Ovary (tissue), 9 donors: ENCODE results near the gene MCRIP1. TPM values are rescaled to one million over a fixed set of nuclear protein-coding genes. Genes with fewer than 3 reads are reported as not detected.

Source experiments
- DNase-seq, 5 donors: peaks; one replicate each; pipeline ENCODE4 v3.0.0-alpha.2; 2019 to 2020
- H3K27ac ChIP-seq, 2 donors: fragments of 200-600 bp; one replicate each; pipeline versions ENCODE4 v1.5.1 to v1.8.0; 2019 to 2022
- H3K27me3 ChIP-seq: fragments of 200-600 bp; one replicate; pipeline ENCODE4 v1.8.0; 2022
- H3K36me3 ChIP-seq: fragments of 200-600 bp; sonication (generic); one replicate; pipeline ENCODE4 v1.5.1; 2019
- H3K4me1 ChIP-seq: one replicate; pipeline ENCODE4 v1.8.1; 2013; ENCODE audit warnings: mild to moderate bottlenecking, moderate library complexity; ENCODE audit not compliant: insufficient read depth
- H3K4me3 ChIP-seq: fragments of 200-600 bp; sonication (generic); one replicate; pipeline ENCODE4 v1.5.1; 2017
- H3K9me3 ChIP-seq, 2 donors: fragments of 200-600 bp in 1 of 2; sonication (generic) in 1 of 2; one replicate each; pipeline versions ENCODE4 v1.5.1 to v1.8.1; 2013 to 2019; ENCODE audit warnings: mild to moderate bottlenecking in 1 of 2, moderate library complexity in 1 of 2
- CTCF ChIP-seq, 3 donors: fragments of 450-650 bp in 2 of 3; fragments of 200-600 bp in 1 of 3; IDR thresholded peaks; one replicate each; pipeline versions ENCODE4 v1.5.1 to v1.8.0; 2016 to 2022; ENCODE audit warnings: antibody characterized with exemption in 3 of 3, mild to moderate bottlenecking in 1 of 3
- EP300 ChIP-seq: sonication (generic); formaldehyde crosslinking; IDR thresholded peaks from one replicate; pipeline ENCODE4 v1.6.1; 2017; ENCODE audit warnings: antibody characterized with exemption
- POLR2A ChIP-seq: fragments of 450-650 bp; IDR thresholded peaks from one replicate; pipeline ENCODE4 v1.6.1; 2017; ENCODE audit warnings: antibody characterized with exemption, mild to moderate bottlenecking, moderate library complexity
- WGBS, 3 donors: extraction: QIAGEN DNeasy Blood & Tissue Kit in 1 of 3; methylation state at CpG; one replicate each; pipeline versions ENCODE4 v1.1.5 to v1.1.7; 2013 to 2017; 5-methylcytosine and 5-hydroxymethylcytosine counted together
- intact Hi-C, 4 donors: fragments of 100-400 bp; cut with DNase I; formaldehyde crosslinking; loops; one replicate each; pipeline versions ENCODE4 v1.11.0 to v1.15.1; 2022 to 2023
- polyA plus RNA-seq, 2 donors: library from polyadenylated mRNA; stranded (reverse); fragments of 200-250 nt in 1 of 2; fragments of 350-450 nt in 1 of 2; fragmentation: Illumina TruSeq in 1 of 2; extraction: RNeasy Lipid Tissue Mini Kit (QIAGEN cat#74804) in 1 of 2; gene quantifications; one replicate each; pipeline ENCODE4 v1.2.3, GENCODE V29; 2013 to 2014
- total RNA-seq, 7 donors: library from RNA; depleted of rRNA in 2 of 7; stranded (reverse); fragments of >200 nt in 2 of 7; fragmentation: NEBNext Ultra II Directional in 3 of 7; extraction: Animal tissue kit (Norgen Biotek cat#: 25700) in 3 of 7; gene quantifications; one replicate each; pipeline versions ENCODE4 v1.1.0 to v1.2.4, GENCODE V29; 2016 to 2023
- donor health status: DM: no; HTN: no; CAD: no; lungs with moderate emphysema.
- donor health status: DM: no; HTN: no; CAD: no.
- donor health status: Bipolar disorder and iron deficiency.
- donor health status: DM: yes; HTN: yes; CAD: no.
- donor health status: DM: no; HTN: no; CAD: no.
- donor health status: DM: yes; HTN: yes; CAD: no.

The MCRIP1 gene
- total and polyA plus RNA-seq, 9 donors, result 0.30 to 135 (median 97.0) TPM

- no peak for DNase-seq
- WGBS, 3 donors, result 90 to 94% (median 93%) methylated on average over 16 of the region's 16 CpGs
- Histone ChIP-seq H3K36me3 (no peaks in the 10 kb centered on the region), H3K9me3 (no peaks in the 10 kb centered on the region), H3K4me1 (no peaks in the 10 kb centered on the region), H3K4me3 (no peak overlapping the region), H3K27me3 (no peaks in the 10 kb centered on the region), H3K27ac (no peak overlapping the region)
- TF ChIP-seq CTCF (IDR thresholded peaks at IDR 0.05) (no peak), POLR2A (no peak)
- intact Hi-C loops, result no loop called here
Observed at GRCh38 chr17:81851423-81851822, 18.3 kb upstream of the MCRIP1 start.

GRCh38 chr17:81849457-81849856 lies 16.4 kb upstream of the MCRIP1 start:
- Histone ChIP-seq H3K4me1 (no peaks in the 10 kb centered on the region), H3K9me3 (no peaks in the 10 kb centered on the region), H3K27me3 (no peaks in the 10 kb centered on the region), H3K4me3 (no peak overlapping the region), H3K27ac (no peak overlapping the region), H3K36me3 (no peaks in the 10 kb centered on the region)
- intact Hi-C loops, result no loop called here
- no peak for TF ChIP-seq EP300
- no peak for TF ChIP-seq CTCF (IDR thresholded peaks at IDR 0.05)
- TF ChIP-seq POLR2A, result no peak
- no peak for DNase-seq
- 90 to 93% (median 92%) methylated on average over 12 of the region's 12 CpGs for whole genome bisulfite sequencing, 3 donors

GRCh38 chr17:81846743-81847689 lies 13.9 kb upstream of the MCRIP1 start:
- TF ChIP-seq CTCF (IDR thresholded peaks at IDR 0.05) (no peak), EP300 (no peak), POLR2A (no peak)
- Histone ChIP-seq H3K27ac (no peak overlapping the region), H3K9me3 (no peaks in the 10 kb centered on the region), H3K27me3 (no peaks in the 10 kb centered on the region), H3K36me3 (no peaks in the 10 kb centered on the region), H3K4me3 (no peak overlapping the region), H3K4me1 (no peaks in the 10 kb centered on the region)
- intact Hi-C loops, result no loop called here
- DNase-seq, result no peak
- 81 to 88% (median 83%) methylated on average over 24 of the region's 24 CpGs for WGBS, 3 donors

GRCh38 chr17:81845881-81846742 lies 13.0 kb upstream of the MCRIP1 start:
- Histone ChIP-seq H3K27me3 (no peaks in the 10 kb centered on the region), H3K9me3 (no peaks in the 10 kb centered on the region), H3K4me3 (no peak overlapping the region), H3K4me1 (peaks cover 5% of the 10 kb centered on the region), H3K36me3 (no peaks in the 10 kb centered on the region), H3K27ac (no peak overlapping the region)
- TF ChIP-seq EP300, result no peak
- TF ChIP-seq CTCF (IDR thresholded peaks at IDR 0.05), result no peak
- no peak for TF ChIP-seq POLR2A
- 90 to 91% (median 91%) methylated on average over 38 of the region's 38 CpGs for WGBS, 3 donors
- DNase-seq, result no peak
- intact Hi-C loops, result no loop called here
